Stimulated activated CD8-positive, alpha-beta memory T cell treated with anti-CD3 and anti-CD28 coated beads, Interleukin-4, amount 100 ng/mL, for 4 hours (primary cell): ENCODE data around the gene SYNGR1.
A peak's percentile ranks its signal among the peaks of the same experiment; 100 is the strongest.

Experiments
- DNase-seq, 2 donors: peaks; one replicate each; pipeline ENCODE4 v3.0.0-alpha.2; 2020; ENCODE audit warnings: low read depth in 2 of 2, low spot score in 1 of 2

SYNGR1 gene

DNA sequence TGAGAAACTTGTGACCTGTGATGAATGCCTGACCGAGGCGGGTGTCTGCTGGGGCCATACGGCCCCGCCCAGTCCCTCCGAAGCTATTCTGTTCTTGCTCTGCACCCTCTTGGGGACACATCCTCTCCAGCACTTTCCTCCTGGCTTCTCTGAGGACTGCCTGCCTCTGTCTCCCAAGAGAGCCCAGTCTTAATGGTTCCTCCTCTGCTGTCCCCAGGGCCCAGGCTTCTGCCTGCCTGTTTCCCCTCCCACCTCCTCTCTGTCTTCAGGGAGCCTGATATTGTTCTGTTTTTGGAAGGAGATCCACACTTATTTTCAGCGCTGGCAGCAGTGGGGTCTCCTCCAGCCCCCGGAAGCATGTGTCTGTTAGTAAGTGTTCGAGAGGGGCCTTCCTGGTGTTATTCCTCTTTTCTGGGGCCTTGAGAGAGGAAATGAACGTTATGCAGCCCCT lies 18.7 kb downstream of the SYNGR1 start:
- DNase-seq: no peak

DNA sequence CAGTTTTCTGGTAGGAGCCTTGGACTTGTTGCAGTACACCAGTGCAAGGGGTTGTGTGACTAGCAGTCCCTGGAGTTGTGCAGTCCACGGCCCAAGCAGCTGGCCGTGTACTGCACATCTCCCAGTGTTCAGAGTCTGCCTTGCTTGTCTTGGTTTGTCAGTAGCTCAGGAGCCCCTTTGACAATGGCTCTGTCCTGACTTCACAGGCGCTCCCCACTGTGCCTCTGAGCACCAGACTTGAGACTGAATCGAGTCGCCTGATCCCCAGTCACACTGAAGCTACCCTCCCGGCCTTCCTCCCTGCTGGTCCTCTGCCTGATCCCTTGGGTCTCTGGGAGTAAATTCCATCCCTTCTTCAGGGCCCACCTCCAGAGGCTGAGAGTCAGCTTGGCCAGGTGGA lies 19.4 kb downstream of the SYNGR1 start:
- no peak for DNase-seq

DNA sequence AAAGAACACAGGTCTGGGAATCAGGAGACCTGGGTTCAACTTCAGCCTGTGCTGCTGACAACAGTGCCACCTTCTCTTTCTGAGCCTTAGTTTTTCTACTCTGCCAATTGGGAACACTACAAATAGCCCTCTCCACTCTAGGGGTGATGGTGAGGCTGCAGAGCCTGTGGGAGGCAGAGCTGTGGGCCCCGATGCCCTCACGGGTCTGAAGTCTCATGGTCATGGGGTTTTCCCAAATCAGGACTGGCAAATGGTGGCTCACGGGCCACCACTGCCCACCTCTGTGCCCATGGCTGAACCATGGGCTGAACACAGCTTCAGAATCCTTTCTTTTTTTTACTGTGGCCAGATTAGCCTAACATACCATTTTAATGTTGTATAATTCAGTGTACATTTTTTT lies 19.8 kb downstream of the SYNGR1 start:
- DNase-seq: no peak

GRCh38 chr22:39371732-39372131 lies 21.9 kb downstream of the SYNGR1 start:
- no peak for DNase-seq

DNA sequence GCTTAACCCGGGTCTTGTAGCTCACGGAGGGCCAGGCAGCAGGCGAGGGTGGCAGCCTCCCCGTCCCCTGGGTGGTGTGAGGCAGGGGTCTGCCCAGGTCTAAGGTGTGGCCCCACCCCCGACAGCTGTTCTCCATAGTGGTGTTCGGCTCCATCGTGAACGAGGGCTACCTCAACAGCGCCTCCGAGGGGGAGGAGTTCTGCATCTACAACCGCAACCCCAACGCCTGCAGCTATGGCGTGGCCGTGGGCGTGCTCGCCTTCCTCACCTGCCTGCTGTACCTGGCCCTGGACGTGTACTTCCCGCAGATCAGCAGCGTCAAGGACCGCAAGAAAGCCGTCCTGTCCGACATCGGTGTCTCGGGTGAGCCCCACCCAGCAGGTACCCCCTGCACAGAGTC lies 24.4 kb downstream of the SYNGR1 start:
- DNase-seq: no peak

DNA sequence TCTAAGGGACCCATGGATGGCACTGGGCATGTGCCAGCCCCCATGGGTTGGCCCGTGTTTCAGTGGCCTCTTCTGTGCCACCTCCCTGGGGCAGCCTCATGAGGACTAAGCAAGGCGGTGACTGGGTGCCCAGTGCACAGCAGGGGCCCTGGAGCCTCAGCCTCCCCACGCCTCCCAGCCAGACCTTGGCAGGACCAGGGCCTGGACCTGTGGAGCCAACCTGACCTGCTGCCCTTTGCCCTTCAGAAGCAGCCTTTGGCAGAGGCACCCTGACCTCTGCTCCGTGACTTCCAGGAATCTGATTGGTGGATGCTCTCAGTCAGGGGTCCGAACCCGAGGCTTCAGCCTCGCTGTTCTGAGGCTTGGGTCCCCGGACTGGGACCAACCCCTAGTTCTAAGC lies 25.0 kb downstream of the SYNGR1 start:
- DNase-seq: no peak

- no peak for DNase-seq
Observed at GRCh38 chr22:39375646-39376045, 25.9 kb downstream of the SYNGR1 start.

DNA sequence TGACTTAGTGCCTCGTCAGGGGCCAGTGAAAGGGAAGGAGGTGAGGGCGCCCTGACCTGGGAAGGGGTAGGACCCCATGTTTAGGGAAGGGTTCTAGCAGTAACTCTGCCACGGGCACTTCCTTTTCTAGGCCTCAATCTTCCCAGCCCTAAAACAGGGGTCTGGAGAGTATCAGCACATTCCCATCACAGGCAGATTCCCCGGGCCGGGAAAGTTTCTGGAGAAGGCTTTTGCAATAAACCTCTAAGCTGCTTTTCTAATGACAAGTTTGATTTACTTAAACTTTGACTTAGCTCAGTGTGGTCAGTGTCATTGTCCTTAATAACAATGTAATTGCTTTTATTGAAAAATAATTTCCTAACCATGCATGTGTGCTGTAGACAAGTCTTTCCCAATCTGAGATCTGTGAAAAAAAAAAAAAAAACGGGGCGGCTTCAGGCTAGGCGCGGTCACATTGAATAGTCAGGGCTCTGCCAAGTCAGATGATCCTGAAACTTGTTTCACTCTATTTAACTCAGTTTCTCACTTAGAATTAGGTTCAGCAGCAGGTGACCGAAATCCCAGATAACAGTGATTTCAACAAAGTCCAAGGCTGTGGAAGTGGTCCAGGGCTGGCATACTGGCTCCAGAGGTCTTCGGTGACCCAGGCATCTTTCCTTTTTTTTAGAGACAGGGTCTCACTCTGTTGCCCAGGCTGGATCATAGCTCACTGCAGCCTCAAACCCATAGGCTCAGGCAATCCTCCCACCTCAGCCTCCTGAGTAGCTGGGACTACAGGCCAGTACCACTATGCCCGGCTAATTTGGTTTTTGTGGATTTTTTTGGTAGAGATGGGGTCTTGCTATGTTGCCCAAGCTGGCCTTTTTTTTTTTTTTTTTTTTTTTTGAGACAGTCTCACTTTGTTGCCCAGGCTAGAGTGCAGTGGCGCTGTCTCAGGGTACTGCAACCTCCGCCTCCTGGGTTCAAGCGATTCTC lies 30.3 kb downstream of the SYNGR1 start:
- no peak for DNase-seq

GRCh38 chr22:39381009-39381755 lies 31.4 kb downstream of the SYNGR1 start:
- no peak for DNase-seq

- no peak for DNase-seq
Observed at GRCh38 chr22:39381930-39382329, 32.1 kb downstream of the SYNGR1 start.

- DNase-seq: no peak
Observed at GRCh38 chr22:39382410-39382809, 32.6 kb downstream of the SYNGR1 start.

DNA sequence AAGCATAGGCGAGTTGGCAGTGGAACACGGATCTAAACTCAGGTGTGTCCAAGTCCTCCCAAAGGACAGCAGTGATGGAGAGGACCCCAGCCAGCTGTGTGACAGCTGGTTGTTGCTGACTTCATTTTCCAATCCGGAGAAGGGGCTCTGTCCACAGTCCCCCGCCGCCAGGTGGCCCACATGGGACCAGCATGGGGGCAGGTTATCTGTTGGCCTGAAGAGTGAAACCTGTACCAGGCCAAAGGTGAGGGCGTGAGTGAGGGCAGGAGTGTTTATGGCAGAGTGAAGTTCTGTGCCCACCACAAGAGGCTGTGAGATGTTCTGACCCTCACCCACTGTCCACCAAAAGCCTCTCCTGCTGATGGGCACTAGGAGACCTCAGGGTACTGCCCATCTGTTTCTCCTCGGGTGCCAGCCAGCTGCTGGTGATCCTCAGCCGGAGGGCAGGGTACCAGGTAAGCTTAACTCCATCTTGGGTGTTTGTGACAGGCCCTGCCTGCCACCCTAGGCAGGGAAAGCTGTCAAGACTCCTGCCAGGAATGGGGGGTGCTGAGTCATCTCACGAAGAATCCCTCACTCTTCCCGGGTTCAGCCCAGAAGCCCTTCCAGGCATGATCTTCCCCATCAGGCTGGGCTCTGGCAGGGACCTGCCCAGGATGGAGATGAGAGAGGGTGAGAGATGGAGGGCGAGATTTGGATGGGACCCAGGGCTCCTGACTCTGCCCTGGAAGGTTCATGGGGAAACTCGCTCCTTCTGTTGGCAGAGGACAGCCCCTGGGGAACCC lies 34.2 kb downstream of the SYNGR1 start:
- no peak for DNase-seq

DNA sequence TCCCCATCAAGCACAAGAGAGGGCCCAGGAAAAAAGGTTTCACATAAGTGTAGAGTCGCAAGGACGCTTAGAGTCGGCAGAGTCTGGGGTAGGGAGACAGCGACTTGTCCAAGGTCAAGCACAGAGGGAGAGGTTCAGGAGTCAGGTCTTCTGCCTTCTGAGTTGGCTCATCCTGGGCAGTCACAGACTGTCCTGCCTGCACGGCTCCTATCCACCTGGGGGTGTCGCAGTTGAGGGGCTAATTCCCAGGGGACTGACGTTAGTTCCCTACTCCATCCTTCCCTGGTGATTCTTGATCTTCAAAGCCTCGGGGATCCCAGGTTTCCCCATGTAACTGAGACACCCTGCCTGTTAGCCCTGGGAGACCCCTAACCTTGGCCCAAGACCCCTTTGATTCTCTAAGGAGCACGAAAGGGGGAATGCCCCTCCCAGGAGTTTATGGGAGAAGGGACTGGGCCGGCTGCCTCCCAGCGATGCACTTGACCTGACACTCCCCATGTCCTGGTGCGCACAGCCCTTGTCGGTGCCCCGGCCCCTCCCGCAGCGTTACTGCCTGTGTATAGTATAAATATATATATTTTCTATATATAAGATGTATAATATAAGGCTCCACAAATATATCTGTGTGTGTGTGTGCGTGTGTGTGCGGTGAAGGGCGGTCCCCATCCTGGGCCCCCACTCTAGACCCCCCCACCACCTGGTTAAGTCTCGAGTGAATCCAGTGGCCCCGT lies 35.1 kb downstream of the SYNGR1 start:
- DNase-seq: no peak

DNA sequence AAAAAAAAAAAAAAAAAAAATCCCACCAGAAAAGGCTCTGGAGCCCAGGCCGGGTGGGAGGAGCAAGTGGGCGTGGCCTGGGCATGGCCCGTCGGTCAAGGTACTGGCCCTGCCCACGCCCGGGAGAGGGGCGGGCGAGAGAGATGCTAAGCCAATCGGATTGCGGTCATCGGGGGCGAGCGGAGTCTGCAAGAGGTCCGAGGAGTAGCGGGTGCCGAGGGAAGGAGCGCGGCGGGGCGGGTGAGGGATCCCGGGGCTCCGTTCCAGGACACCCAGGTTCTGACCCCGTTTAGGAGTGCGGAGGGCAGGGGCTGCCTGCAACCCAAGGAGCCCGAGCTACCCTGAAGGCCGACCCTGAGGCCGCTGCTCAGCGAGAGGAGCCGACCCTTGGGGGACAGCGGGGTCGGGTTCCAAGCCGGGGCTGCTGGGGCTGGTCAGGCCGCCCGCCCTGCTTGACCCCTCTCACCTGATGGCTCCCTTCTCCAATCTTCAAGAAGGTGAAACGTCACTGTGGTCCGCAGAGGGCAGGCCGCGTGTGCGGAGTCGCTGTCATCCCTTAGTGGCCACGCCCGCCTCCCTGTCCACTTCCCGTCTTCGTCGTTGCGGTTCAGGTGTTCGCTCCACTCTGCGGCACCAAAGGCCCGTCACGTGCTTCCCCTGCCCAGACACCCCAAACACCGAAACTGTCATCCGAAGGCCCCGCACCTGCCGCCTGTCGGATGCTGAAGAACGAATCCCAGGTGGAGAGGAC lies 38.6 kb downstream of the SYNGR1 start:
- peak; percentile 28 to 67 for DNase-seq

GRCh38 chr22:39389420-39389819 lies 39.6 kb downstream of the SYNGR1 start:
- DNase-seq: no peak

GRCh38 chr22:39392341-39392948 lies 42.7 kb downstream of the SYNGR1 start:
- no peak for DNase-seq

DNA sequence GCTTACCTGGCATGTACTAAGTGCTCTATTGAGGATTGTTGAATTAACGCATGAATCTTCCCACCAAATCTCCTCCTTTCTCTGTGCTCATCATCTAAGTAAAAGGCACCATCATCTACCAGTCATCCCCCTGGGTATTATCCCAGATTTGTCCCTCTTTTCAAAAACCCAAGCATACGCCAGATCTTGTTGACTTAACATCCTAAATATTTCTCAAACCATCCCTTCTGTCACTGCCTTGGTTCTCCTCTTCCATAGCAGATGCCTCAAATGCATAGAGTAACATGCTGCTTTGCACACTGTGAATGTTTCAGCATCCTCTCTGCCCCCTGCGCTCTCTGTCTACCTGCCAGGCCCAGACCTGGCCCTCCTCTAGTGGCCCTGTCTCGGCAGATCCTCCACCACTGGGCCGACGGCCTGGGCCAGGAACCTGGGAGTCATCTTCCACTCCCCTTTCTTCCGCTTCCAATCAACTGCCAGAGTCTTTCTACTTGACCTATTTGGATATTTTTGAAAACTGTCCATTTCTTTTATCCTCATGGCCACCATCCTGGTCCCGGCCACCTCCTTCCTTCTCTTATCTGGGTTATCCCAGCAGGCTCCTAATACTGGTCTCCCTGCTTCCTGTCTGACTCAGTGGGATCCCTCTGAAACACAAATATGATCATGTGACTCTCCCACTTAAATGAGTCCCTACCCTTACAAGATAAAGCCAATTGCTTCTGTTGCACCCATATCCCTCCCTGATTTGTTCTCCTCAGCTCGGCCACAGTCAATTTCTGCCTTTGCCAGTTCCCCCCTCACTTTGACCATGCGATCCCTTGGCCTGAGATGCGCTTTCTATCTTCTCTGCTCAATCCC lies 46.4 kb downstream of the SYNGR1 start:
- DNase-seq: no peak

DNA sequence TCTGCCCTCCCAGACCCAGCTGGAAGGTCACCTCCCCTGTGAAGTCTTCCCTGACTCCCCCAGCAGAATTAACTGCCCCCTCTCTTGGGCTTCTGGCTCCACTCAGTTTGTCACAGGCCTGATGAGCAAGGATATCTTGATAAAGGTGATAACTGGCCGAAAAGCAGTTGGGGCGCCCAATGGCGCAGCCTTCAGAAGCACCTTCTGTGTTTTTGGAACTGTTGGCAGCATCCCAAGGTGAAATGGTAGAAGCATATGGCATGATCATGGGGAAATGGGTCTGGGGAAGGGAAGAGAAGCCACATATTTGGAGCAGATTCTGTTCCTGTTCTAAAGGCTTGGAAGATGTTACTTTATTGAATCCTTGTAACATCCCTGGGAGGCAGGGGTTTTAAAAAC lies 47.0 kb downstream of the SYNGR1 start:
- no peak for DNase-seq

- no peak for DNase-seq
Observed at GRCh38 chr22:39401301-39401631, 51.5 kb downstream of the SYNGR1 start.
